ENCODE data around the gene GNAQ.

DNA sequence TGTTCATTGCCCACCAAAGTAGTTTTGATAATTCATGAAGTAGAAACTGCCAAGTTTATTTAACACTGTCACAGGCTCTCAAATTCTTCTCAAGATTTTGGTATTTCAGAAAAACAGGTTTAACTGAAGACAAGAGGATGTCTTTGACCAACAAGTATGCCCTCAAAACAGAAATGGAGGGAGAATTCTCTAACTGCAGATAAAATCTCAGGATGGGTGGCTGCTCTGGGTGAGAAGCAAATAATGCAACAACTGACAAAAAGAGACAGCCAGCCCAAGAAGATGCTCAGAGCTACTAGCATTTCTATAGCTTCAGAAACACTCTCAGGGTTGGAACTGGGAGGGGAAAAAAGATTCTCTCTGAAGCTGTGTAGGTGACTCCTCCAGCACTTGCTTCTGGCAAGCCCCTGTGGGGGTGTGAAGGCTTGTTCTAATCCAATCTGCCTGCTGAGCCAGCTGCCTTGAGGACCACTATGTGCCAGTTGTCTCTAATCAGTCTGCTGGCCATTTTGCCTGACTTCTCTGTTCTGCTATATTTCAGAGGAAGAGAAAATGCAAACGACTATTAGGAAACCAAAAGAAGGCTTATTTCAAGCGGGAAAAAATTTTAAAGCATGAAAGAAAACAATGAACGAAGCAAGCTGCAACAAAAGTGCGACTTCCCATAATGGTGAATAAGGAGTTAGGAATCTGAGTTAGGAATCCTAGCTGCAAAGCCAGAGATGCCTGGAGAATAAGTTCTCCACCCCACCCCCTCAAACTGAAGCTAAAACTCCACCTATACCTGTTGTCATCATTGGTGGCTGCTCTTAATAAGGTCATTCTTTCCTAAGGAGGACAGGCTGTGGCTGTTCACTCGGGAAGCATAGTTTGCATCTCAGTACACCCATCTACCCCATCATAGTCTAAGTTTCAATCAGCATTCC, 147.5 kb downstream of the GNAQ start:
- TF ChIP-seq EZH2 (IDR thresholded peaks at IDR 0.05; ENCODE audit: low read depth, unreplicated experiment) (no peak), CTCF (conservative IDR thresholded peaks at IDR 0.05; ENCODE audit: low read depth in 2 of 2) (no peak)
- TF ChIP-seq, protein P1, sequence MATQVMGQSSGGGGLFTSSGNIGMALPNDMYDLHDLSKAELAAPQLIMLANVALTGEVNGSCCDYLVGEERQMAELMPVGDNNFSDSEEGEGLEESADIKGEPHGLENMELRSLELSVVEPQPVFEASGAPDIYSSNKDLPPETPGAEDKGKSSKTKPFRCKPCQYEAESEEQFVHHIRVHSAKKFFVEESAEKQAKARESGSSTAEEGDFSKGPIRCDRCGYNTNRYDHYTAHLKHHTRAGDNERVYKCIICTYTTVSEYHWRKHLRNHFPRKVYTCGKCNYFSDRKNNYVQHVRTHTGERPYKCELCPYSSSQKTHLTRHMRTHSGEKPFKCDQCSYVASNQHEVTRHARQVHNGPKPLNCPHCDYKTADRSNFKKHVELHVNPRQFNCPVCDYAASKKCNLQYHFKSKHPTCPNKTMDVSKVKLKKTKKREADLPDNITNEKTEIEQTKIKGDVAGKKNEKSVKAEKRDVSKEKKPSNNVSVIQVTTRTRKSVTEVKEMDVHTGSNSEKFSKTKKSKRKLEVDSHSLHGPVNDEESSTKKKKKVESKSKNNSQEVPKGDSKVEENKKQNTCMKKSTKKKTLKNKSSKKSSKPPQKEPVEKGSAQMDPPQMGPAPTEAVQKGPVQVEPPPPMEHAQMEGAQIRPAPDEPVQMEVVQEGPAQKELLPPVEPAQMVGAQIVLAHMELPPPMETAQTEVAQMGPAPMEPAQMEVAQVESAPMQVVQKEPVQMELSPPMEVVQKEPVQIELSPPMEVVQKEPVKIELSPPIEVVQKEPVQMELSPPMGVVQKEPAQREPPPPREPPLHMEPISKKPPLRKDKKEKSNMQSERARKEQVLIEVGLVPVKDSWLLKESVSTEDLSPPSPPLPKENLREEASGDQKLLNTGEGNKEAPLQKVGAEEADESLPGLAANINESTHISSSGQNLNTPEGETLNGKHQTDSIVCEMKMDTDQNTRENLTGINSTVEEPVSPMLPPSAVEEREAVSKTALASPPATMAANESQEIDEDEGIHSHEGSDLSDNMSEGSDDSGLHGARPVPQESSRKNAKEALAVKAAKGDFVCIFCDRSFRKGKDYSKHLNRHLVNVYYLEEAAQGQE (IDR thresholded peaks at IDR 0.05; ENCODE audit: unreplicated experiment): no peak
